ENCODE data around the gene L3MBTL1. TPM values are rescaled to one million over a fixed set of nuclear protein-coding genes. Genes with fewer than 3 reads are reported as not detected.
"Not testable (repeated sequence)": the region's sequence is repeated elsewhere in the genome, so short reads cannot be mapped to it uniquely, and the experiment has no call there.

The L3MBTL1 gene
- total and polyA plus RNA-seq, 2 donors from 2014 or later: 4.8 to 16.2 TPM

- Histone ChIP-seq H3K9ac (ENCODE audit: low read length in 3 of 3) (peak overlapping the region in 1 of 3 donors; percentile 39), H3K27ac (ENCODE audit: low read depth in 2 of 2, low read length in 2 of 2) (no peak overlapping the region), H3K27me3 (ENCODE audit: control insufficient read depth, insufficient read depth, low read length) (no peaks in the 10 kb centered on the region), H3K36me3 (ENCODE audit: control insufficient read depth in 2 of 3, insufficient read depth in 3 of 3, low read length in 3 of 3) (peaks cover 0 to 24% (median 9%) of the 10 kb centered on the region in 3 donors), H3K4me3 (ENCODE audit: low read length in 3 of 3) (no peak overlapping the region), H3K4me1 (ENCODE audit: control insufficient read depth in 2 of 3, insufficient read depth in 2 of 3, low read depth in 1 of 3, low read length in 3 of 3) (peaks cover 0 to 11% (median 7%) of the 10 kb centered on the region in 3 donors), H3K9me3 (ENCODE audit: control insufficient read depth in 2 of 3, insufficient read depth in 1 of 3, low read length in 3 of 3) (no peaks in the 10 kb centered on the region)
- no peak for FAIRE-seq
- intact Hi-C loops (cut with DNase I): no loop called here
- DNase-seq: peak in 1 of 5 donors; percentile 47
- TF ChIP-seq CTCF (IDR thresholded peaks at IDR 0.05; ENCODE audit: borderline replicate concordance, extremely low read depth, insufficient read depth): no peak
Measured at GRCh38 chr20:43584448-43585136, 77.1 kb downstream of the L3MBTL1 start.

- no peak overlapping the region for H3K9ac ChIP-seq (ENCODE audit: low read length in 3 of 3)
- no peak for FAIRE-seq
- no peak for TF ChIP-seq CTCF (IDR thresholded peaks at IDR 0.05; ENCODE audit: borderline replicate concordance, extremely low read depth, insufficient read depth)
Measured at GRCh38 chr20:43586641-43587040, 79.1 kb downstream of the L3MBTL1 start.

GRCh38 chr20:43588526-43588925 is 81.0 kb downstream of the L3MBTL1 start:
- H3K9ac ChIP-seq (ENCODE audit: low read length in 3 of 3); H3K9me3 ChIP-seq (ENCODE audit: control insufficient read depth in 2 of 3, insufficient read depth in 1 of 3, low read length in 3 of 3); H3K27ac ChIP-seq (ENCODE audit: low read depth in 2 of 2, low read length in 2 of 2); H3K27me3 ChIP-seq (ENCODE audit: control insufficient read depth, insufficient read depth, low read length); H3K4me3 ChIP-seq (ENCODE audit: low read length in 3 of 3); intact Hi-C loops (cut with DNase I); DNase-seq; FAIRE-seq: not testable (repeated sequence)
- H3K4me1 ChIP-seq (ENCODE audit: control insufficient read depth in 2 of 3, insufficient read depth in 2 of 3, low read depth in 1 of 3, low read length in 3 of 3): peaks cover 0 to 19% (median 7%) of the 10 kb centered on the region in 3 donors
- H3K36me3 ChIP-seq (ENCODE audit: control insufficient read depth in 2 of 3, insufficient read depth in 3 of 3, low read length in 3 of 3): peaks cover 0 to 16% (median 5%) of the 10 kb centered on the region in 3 donors

More at GRCh38 chr20:43586641-43587040, 79.1 kb downstream of the L3MBTL1 start:
- Histone ChIP-seq H3K4me3 (ENCODE audit: low read length in 3 of 3) (no peak overlapping the region), H3K36me3 (ENCODE audit: control insufficient read depth in 2 of 3, insufficient read depth in 3 of 3, low read length in 3 of 3) (peaks cover 0 to 16% (median 7%) of the 10 kb centered on the region in 3 donors), H3K4me1 (ENCODE audit: control insufficient read depth in 2 of 3, insufficient read depth in 2 of 3, low read depth in 1 of 3, low read length in 3 of 3) (peaks cover 0 to 19% (median 7%) of the 10 kb centered on the region in 3 donors), H3K9me3 (ENCODE audit: control insufficient read depth in 2 of 3, insufficient read depth in 1 of 3, low read length in 3 of 3) (no peaks in the 10 kb centered on the region), H3K27me3 (ENCODE audit: control insufficient read depth, insufficient read depth, low read length) (no peaks in the 10 kb centered on the region), H3K27ac (ENCODE audit: low read depth in 2 of 2, low read length in 2 of 2) (no peak overlapping the region)
- intact Hi-C loops (cut with DNase I): no loop called here
- DNase-seq: no peak

- Histone ChIP-seq H3K9me3 (ENCODE audit: control insufficient read depth in 2 of 3, insufficient read depth in 1 of 3, low read length in 3 of 3) (no peaks in the 10 kb centered on the region), H3K4me1 (ENCODE audit: control insufficient read depth in 2 of 3, insufficient read depth in 2 of 3, low read depth in 1 of 3, low read length in 3 of 3) (peaks cover 0 to 11% (median 0%) of the 10 kb centered on the region in 3 donors), H3K27ac (ENCODE audit: low read depth in 2 of 2, low read length in 2 of 2) (peak overlapping the region in 1 of 2 donors; percentile 52), H3K4me3 (ENCODE audit: low read length in 3 of 3) (peak overlapping the region; percentile 85 to 91 (median 91)), H3K27me3 (ENCODE audit: control insufficient read depth, insufficient read depth, low read length) (no peaks in the 10 kb centered on the region), H3K36me3 (ENCODE audit: control insufficient read depth in 2 of 3, insufficient read depth in 3 of 3, low read length in 3 of 3) (peaks cover 0 to 7% (median 0%) of the 10 kb centered on the region in 3 donors), H3K9ac (ENCODE audit: low read length in 3 of 3) (peak overlapping the region; percentile 36 to 83 (median 43))
- DNase-seq: peak in 1 of 5 donors; percentile 57
- no peak for TF ChIP-seq CTCF (IDR thresholded peaks at IDR 0.05; ENCODE audit: borderline replicate concordance, extremely low read depth, insufficient read depth)
- intact Hi-C loops (cut with DNase I): no loop called here
- FAIRE-seq: no peak
Measured at GRCh38 chr20:43590036-43590391, 82.5 kb downstream of the L3MBTL1 start.

Data from kidney (tissue), 14 donors.